ENCODE data around the gene BMAL2.

Gene BMAL2

GRCh38 chr12:27359578-27360340, 27.1 kb downstream of the BMAL2 start:
- no peak for FAIRE-seq

- FAIRE-seq: no peak
These were observed 28.7 kb downstream of the BMAL2 start for GRCh38 chr12:27361372-27361771.

GRCh38 chr12:27366621-27367020, 34.0 kb downstream of the BMAL2 start:
- no peak for FAIRE-seq

GRCh38 chr12:27367078-27367477, 34.4 kb downstream of the BMAL2 start:
- FAIRE-seq: no peak

GRCh38 chr12:27382171-27382795, 49.6 kb downstream of the BMAL2 start:
- FAIRE-seq: no peak
